SK-N-SH (cell line): ENCODE data around the gene MTR. TPM values are rescaled to one million over a fixed set of nuclear protein-coding genes. Genes with fewer than 3 reads are reported as not detected.

ENCODE experiments used
- CTCF ChIA-PET: fragments of 300-600, 350-600 bp; formaldehyde crosslinking; extraction: SDS; loops from one replicate; lab custom pipeline; 2021; lab: Yijun Ruan, JAX
- POLR2A ChIA-PET: fragments of 350-600 bp; sonication (Branson Sonifier 250); formaldehyde crosslinking; extraction: SDS; loops from one replicate; lab custom pipeline; 2020; ENCODE audit warnings: antibody characterized with exemption, inconsistent platforms; lab: Yijun Ruan, JAX
- DNase-seq: peaks from one replicate; pipeline ENCODE4 v3.0.0; 2012
- H2AFZ ChIP-seq: fragments of 200-600 bp; sonication (generic); 2 replicates; pipeline ENCODE4 v1.8.1; 2016; ENCODE audit warnings: antibody characterized with exemption, mild to moderate bottlenecking, low read depth
- H3F3A ChIP-seq: fragments of 200-600 bp; sonication (generic); replicated peaks from 2 replicates; pipeline ENCODE3; 2016; ENCODE audit warnings: antibody characterized with exemption, mild to moderate bottlenecking; ENCODE audit not compliant: insufficient read depth
- H3K27ac ChIP-seq, 2 experiments: fragments of 200-500 bp in 1 of 2; fragments of 200-600 bp in 1 of 2; sonication (Bioruptor generic) in 1 of 2; sonication (generic), shearing (Covaris generic) in 1 of 2; 2 replicates each; pipeline versions ENCODE4 v1.5.1 to v1.6.1; 2014 to 2016; ENCODE audit warnings: low read depth in 2 of 2, inconsistent platforms in 1 of 2, low read length in 1 of 2, mild to moderate bottlenecking in 1 of 2, mixed read lengths in 1 of 2
- H3K27me3 ChIP-seq: fragments of 200-600 bp; sonication (generic), shearing (Covaris generic); 2 replicates; pipeline ENCODE4 v1.6.1; 2016; ENCODE audit warnings: mixed run types; ENCODE audit not compliant: insufficient read depth
- H3K36me3 ChIP-seq, 2 experiments: fragments of 200-500 bp in 1 of 2; fragments of 200-600 bp in 1 of 2; sonication (Bioruptor generic) in 1 of 2; sonication (generic) in 1 of 2; replicated peaks in 1 of 2; 2 replicates each; pipeline versions ENCODE3 to v1.5.1; 2014 to 2016; ENCODE audit warnings: low read length in 1 of 2, mild to moderate bottlenecking in 1 of 2; ENCODE audit not compliant: insufficient read depth in 2 of 2, control insufficient read depth in 1 of 2
- H3K4me1 ChIP-seq, 2 experiments: fragments of 200-500 bp in 1 of 2; fragments of 200-600 bp in 1 of 2; sonication (Bioruptor generic) in 1 of 2; sonication (generic), shearing (Covaris generic) in 1 of 2; 2 replicates each; pipeline versions ENCODE4 v1.5.1 to v1.6.1; 2014 to 2016; ENCODE audit warnings: low read depth in 1 of 2, low read length in 1 of 2, mixed run types in 1 of 2; ENCODE audit not compliant: insufficient read depth in 2 of 2, control insufficient read depth in 1 of 2
- H3K4me2 ChIP-seq: fragments of 200-600 bp; sonication (generic), shearing (Covaris generic); 2 replicates; pipeline ENCODE4 v1.6.1; 2017; ENCODE audit warnings: mixed run types
- H3K4me3 ChIP-seq, 2 experiments: fragments of 200-500 bp in 1 of 2; fragments of 200-600 bp in 1 of 2; sonication (Bioruptor generic) in 1 of 2; sonication (generic), shearing (Covaris generic) in 1 of 2; 2 replicates each; pipeline versions ENCODE4 v1.5.1 to v1.8.1; 2014 to 2016; ENCODE audit warnings: low read depth in 2 of 2, inconsistent platforms in 1 of 2, low read length in 1 of 2, mild to moderate bottlenecking in 1 of 2, mixed read lengths in 1 of 2, moderate library complexity in 1 of 2
- H3K79me2 ChIP-seq: fragments of 200-600 bp; sonication (generic); 2 replicates; pipeline ENCODE4 v1.8.1; 2017; ENCODE audit warnings: mild to moderate bottlenecking; ENCODE audit not compliant: insufficient read depth
- H3K9ac ChIP-seq: fragments of 200-600 bp; sonication (generic); 2 replicates; pipeline ENCODE4 v1.6.1; 2017; ENCODE audit warnings: mixed run types
- H3K9me2 ChIP-seq: fragments of 200-600 bp; sonication (generic); 2 replicates; pipeline ENCODE4 v1.6.1; 2017; ENCODE audit warnings: mixed run types
- H3K9me3 ChIP-seq: fragments of 200-600 bp; sonication (generic); 2 replicates; pipeline ENCODE4 v1.6.1; 2017; ENCODE audit warnings: mixed run types, mild to moderate bottlenecking, moderate library complexity
- H4K20me1 ChIP-seq: fragments of 200-600 bp; sonication (generic); 2 replicates; pipeline ENCODE4 v1.6.1; 2017; ENCODE audit warnings: mild to moderate bottlenecking, mixed run types; ENCODE audit not compliant: insufficient read depth
- ELF1 ChIP-seq: IDR thresholded peaks from 2 replicates; pipeline ENCODE4 v1.4.0; 2012
- EP300 ChIP-seq, 2 experiments: IDR thresholded peaks; 2 replicates each; pipeline versions ENCODE4 v1.4.0 to v1.6.1; 2012; ENCODE audit warnings: borderline replicate concordance in 1 of 2, low read depth in 1 of 2, low read length in 1 of 2
- GABPA ChIP-seq: IDR thresholded peaks from 2 replicates; pipeline ENCODE4 v1.4.0; 2012; ENCODE audit warnings: low read depth, mild to moderate bottlenecking
- GATA2 ChIP-seq: sonication (generic); formaldehyde crosslinking; IDR thresholded peaks from 2 replicates; pipeline ENCODE4 v1.5.0; 2020; ENCODE audit warnings: mild to moderate bottlenecking, missing genetic modification reagents
- IRF3 ChIP-seq: fragments of 150-350 bp; IDR thresholded peaks from 2 replicates; pipeline ENCODE4 v1.6.1; 2016; ENCODE audit warnings: mild to moderate bottlenecking, low read depth, low read length
- JUND ChIP-seq: IDR thresholded peaks from 2 replicates; pipeline ENCODE4 v1.4.0; 2012
- MXI1 ChIP-seq: IDR thresholded peaks from 2 replicates; pipeline ENCODE4 v1.6.1; 2012; ENCODE audit warnings: mild to moderate bottlenecking, low read depth, low read length, improper control_type of control experiment
- NFIC ChIP-seq: IDR thresholded peaks from 2 replicates; pipeline ENCODE4 v1.4.0; 2012; ENCODE audit warnings: borderline replicate concordance
- NRF1 ChIP-seq: IDR thresholded peaks from 2 replicates; pipeline ENCODE4 v1.6.1; 2012; ENCODE audit warnings: low read depth, mild to moderate bottlenecking, low read length
- PBX3 ChIP-seq: IDR thresholded peaks from 2 replicates; pipeline ENCODE4; 2012
- POLR2AphosphoS5 ChIP-seq: IDR thresholded peaks from 2 replicates; pipeline ENCODE4 v1.6.1; 2012; ENCODE audit warnings: low read depth, low read length
- RAD21 ChIP-seq: IDR thresholded peaks from 2 replicates; pipeline ENCODE4 v1.6.1; 2012; ENCODE audit warnings: mild to moderate bottlenecking, low read length
- RCOR1 ChIP-seq: fragments of 150-350 bp; IDR thresholded peaks from 2 replicates; pipeline ENCODE4 v1.6.1; 2017; ENCODE audit warnings: antibody characterized with exemption, low read length
- REST ChIP-seq: IDR thresholded peaks from 2 replicates; pipeline ENCODE4 v1.6.1; 2012; ENCODE audit warnings: mild to moderate bottlenecking, low read depth, low read length, moderate library complexity
- RXRA ChIP-seq: IDR thresholded peaks from 2 replicates; pipeline ENCODE4 v1.4.0; 2012; ENCODE audit warnings: low read depth, mild to moderate bottlenecking, borderline replicate concordance
- SIN3A ChIP-seq: IDR thresholded peaks from 2 replicates; pipeline ENCODE4 v1.6.1; 2012; ENCODE audit warnings: low read depth, mild to moderate bottlenecking, low read length, moderate library complexity, borderline replicate concordance
- TAF1 ChIP-seq: IDR thresholded peaks from 2 replicates; pipeline ENCODE4 v1.6.1; 2012; ENCODE audit warnings: low read depth, mild to moderate bottlenecking, low read length, moderate library complexity, borderline replicate concordance
- TCF12 ChIP-seq: IDR thresholded peaks from 2 replicates; pipeline ENCODE4 v1.4.0; 2012
- TEAD4 ChIP-seq: IDR thresholded peaks from 2 replicates; pipeline ENCODE4 v1.4.0; 2012; ENCODE audit warnings: mild to moderate bottlenecking, borderline replicate concordance; ENCODE audit not compliant: insufficient read depth
- USF1 ChIP-seq: IDR thresholded peaks from 2 replicates; pipeline ENCODE4 v1.4.0; 2012; ENCODE audit warnings: low read depth, borderline replicate concordance
- USF2 ChIP-seq: fragments of 150-350 bp; IDR thresholded peaks from 2 replicates; pipeline ENCODE4 v1.6.1; 2017; ENCODE audit warnings: antibody characterized with exemption, low read length, low read depth, borderline replicate concordance
- ZBTB33 ChIP-seq: IDR thresholded peaks from 2 replicates; pipeline ENCODE4 v1.4.0; 2012; ENCODE audit warnings: low read depth, borderline replicate concordance
- WGBS: methylation state at CpG from one replicate; pipeline ENCODE4 v1.1.6; 2017; ENCODE audit warnings: low lambda C conversion rate; 5-methylcytosine and 5-hydroxymethylcytosine counted together
- polyA plus RNA-seq, 3 experiments: library from polyadenylated mRNA; depleted of rRNA; stranded (reverse); fragments of >200 nt; gene quantifications; 2 replicates each; pipeline ENCODE4 v1.2.3, GENCODE V29; 2012

Gene MTR
- polyA plus RNA-seq (2012; rRNA removed): 5.4 and 7.3 TPM in 2 replicates
- polyA plus RNA-seq (2012; cell fraction: cytosol; rRNA removed): 5.5 and 5.6 TPM in 2 replicates
- polyA plus RNA-seq (2012; cell fraction: nucleus; rRNA removed): 12.2 and 17.0 TPM in 2 replicates

GRCh38 chr1:236795035-236795756 lies at the start of gene MTR:
Gene MTR (plus strand): TSS chr1:236795292. CDS start chr1:236795704, 412 bp downstream.
- H3K27me3 ChIP-seq: no peaks in the 10 kb centered on the region
- no peaks in the 10 kb centered on the region for H3K9me2 ChIP-seq
- peak within 1 kb of the TSS; percentile 91 to 99 for H3K4me3 ChIP-seq
- H3K9me3 ChIP-seq: no peaks in the 10 kb centered on the region
- peak within 1 kb of the TSS; percentile 83 for H3K9ac ChIP-seq
- H3K4me2 ChIP-seq: peak within 1 kb of the TSS; percentile 90
- 0% methylated on average over 2 of the region's 67 CpGs for WGBS
- no peaks in the 10 kb centered on the region for H3K36me3 ChIP-seq
- peak within 1 kb of the TSS; percentile 76 to 85 for H3K27ac ChIP-seq
- no peaks in the 10 kb centered on the region for H4K20me1 ChIP-seq
- H3K4me1 ChIP-seq: peaks cover 0 to 5% of the 10 kb centered on the region in 2 experiments; a peak in 2 of 4 replicates
- peaks cover 50% of the 10 kb centered on the region for H3K79me2 ChIP-seq
- H3F3A ChIP-seq: peaks cover 3% of the 10 kb centered on the region
- POLR2A ChIA-PET: interaction anchor here (0.8 to 1.4 kb wide), 4 partner anchors 32 to 191 kb away, joined by 3 to 4 read pairs (median 3); partner anchors contain the start of gene HEATR1
- DNase-seq: peak; percentile 97
- H2AFZ ChIP-seq: peak within 1 kb of the TSS; percentile 94
- CTCF ChIA-PET: interaction anchor here (0.7 to 1.8 kb wide), 4 partner anchors 8 to 591 kb away, joined by 3 to 6 read pairs (median 4); partner anchors contain the start of gene RYR2
- TF ChIP-seq USF2: no peak
- peak; percentile 19 for TF ChIP-seq POLR2AphosphoS5
- TF ChIP-seq JUND: no peak
- peak; percentile 87 for TF ChIP-seq ELF1
- TF ChIP-seq TAF1: no peak; the same call in none of the 2 replicates
- peak; percentile 64; the same call in 1 of the 2 replicates for TF ChIP-seq ZBTB33
- TF ChIP-seq GATA2 (CRISPR knock-in tag): no peak
- no peak for TF ChIP-seq TCF12
- TF ChIP-seq SIN3A: peak; percentile 67; the same call in 1 of the 2 replicates
- peak; percentile 92 for TF ChIP-seq MXI1
- TF ChIP-seq IRF3: peak; percentile 81
- no peak for TF ChIP-seq REST
- TF ChIP-seq PBX3: peak; percentile 82
- peak; percentile 90 for TF ChIP-seq GABPA
- no peak for TF ChIP-seq NFIC
- TF ChIP-seq RXRA: no peak
- no peak for TF ChIP-seq USF1
- TF ChIP-seq RAD21: no peak
- no peak for TF ChIP-seq NRF1
- TF ChIP-seq TEAD4: no peak
- TF ChIP-seq EP300 (IDR thresholded peaks at IDR 0.05; ENCODE audit: borderline replicate concordance in 1 of 2, low read depth in 1 of 2, low read length in 1 of 2): no peak
- TF ChIP-seq RCOR1: peak; percentile 48; the same call in 1 of the 2 replicates
